Left ventricle myocardium superior (tissue), 1 donor: ENCODE results near the gene LIPF. TPM values are rescaled to one million over a fixed set of nuclear protein-coding genes. Genes with fewer than 3 reads are reported as not detected.
"Not testable (repeated sequence)": the region's sequence is repeated elsewhere in the genome, so short reads cannot be mapped to it uniquely, and the experiment has no call there.

Experiments
- ATAC-seq: fragments of 200-7000 bp; cut with Tn5 transposase; one replicate; pipeline ENCODE4 v1.9.1; 2020; ENCODE audit warnings: mild to moderate bottlenecking, moderate library complexity
- DNase-seq: peaks from one replicate; pipeline ENCODE4 v3.0.0-alpha.2; 2020
- intact Hi-C: fragments of 100-400 bp; cut with micrococcal nuclease; formaldehyde crosslinking; loops from one replicate; pipeline ENCODE4 v1.11.0; 2022
- long read RNA-seq: library from polyadenylated mRNA; unstranded; transcript quantifications from one replicate; pipeline ENCODE4 v2.0.0, GENCODE V29; 2021
- total RNA-seq: library from RNA; stranded (reverse); fragmentation: NEBNext Ultra II Directional; extraction: Animal tissue kit (Norgen Biotek cat#: 25700); gene quantifications from one replicate; pipeline ENCODE4 v1.2.1, GENCODE V29; 2021
- donor health status: DM: no; HTN: yes; CAD: no; lungs with severe emphysema.

Gene LIPF, protein sequence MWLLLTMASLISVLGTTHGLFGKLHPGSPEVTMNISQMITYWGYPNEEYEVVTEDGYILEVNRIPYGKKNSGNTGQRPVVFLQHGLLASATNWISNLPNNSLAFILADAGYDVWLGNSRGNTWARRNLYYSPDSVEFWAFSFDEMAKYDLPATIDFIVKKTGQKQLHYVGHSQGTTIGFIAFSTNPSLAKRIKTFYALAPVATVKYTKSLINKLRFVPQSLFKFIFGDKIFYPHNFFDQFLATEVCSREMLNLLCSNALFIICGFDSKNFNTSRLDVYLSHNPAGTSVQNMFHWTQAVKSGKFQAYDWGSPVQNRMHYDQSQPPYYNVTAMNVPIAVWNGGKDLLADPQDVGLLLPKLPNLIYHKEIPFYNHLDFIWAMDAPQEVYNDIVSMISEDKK
- total RNA-seq = not detected
- long read RNA-seq = 0 reads

DNA sequence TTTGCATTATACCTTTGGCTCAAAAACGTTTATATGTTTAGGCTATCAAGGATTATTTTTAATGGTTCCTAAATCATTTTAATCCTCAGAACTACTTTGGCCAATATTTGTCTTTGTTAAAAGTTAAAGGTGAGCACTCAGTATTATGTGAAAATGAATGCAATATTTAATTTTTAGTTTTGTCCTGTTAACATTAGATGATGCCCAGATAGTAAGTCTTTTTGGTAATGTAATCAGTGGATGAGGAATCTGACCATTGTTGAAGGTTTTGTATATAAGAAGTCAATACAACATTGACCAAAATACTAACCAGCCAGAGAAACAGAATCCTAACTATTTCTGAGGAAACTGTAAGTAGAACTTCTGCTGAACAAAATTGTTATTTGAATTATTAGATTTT, at the start of gene LIPF:
Gene LIPF (plus strand): TSS at position 301 of the 400 bp plus-strand sequence. CDS start 2,856 bp downstream, outside the sequence.
- intact Hi-C loops = no loop called here
- ATAC-seq = no peak
- no peak for DNase-seq

DNA sequence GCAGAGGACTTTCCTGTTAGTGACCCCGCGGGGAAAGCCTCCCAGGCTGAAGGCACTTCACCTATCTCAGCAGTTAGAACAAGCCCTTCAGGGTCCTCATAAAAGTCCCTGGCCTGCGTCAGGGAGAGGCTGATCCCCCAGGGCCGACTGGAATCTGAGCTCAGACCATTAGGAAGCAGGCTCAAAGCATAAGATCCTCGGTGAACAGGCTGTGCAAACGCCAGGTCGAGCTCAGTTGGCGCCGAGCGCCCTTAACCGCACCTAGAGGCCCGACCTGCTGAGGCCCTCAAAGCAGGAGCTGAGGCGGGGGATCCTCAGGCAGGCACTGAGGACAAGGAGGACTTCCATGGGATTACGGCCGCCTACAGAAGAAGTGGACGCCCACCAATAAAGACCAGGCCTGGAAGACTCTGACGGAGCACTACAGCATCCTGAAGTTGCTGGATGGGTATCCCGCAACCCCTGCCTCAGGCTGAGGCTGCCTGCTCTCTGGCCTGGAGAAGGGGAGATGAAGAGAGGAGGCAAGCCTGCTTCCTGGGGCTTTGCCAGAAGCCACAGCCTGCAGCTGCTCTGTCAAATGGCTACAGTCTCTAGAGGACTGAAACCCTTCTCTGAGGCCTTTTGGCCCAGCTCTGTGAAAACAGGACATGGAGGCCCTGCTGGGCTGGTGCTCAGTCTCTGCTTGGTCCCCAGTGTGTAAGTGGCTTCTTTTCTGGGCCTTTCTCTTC, 47.8 kb upstream of the LIPF start:
- peak; percentile 79 for ATAC-seq
- intact Hi-C loops = no loop called here
- peak; percentile 56 for DNase-seq

DNA sequence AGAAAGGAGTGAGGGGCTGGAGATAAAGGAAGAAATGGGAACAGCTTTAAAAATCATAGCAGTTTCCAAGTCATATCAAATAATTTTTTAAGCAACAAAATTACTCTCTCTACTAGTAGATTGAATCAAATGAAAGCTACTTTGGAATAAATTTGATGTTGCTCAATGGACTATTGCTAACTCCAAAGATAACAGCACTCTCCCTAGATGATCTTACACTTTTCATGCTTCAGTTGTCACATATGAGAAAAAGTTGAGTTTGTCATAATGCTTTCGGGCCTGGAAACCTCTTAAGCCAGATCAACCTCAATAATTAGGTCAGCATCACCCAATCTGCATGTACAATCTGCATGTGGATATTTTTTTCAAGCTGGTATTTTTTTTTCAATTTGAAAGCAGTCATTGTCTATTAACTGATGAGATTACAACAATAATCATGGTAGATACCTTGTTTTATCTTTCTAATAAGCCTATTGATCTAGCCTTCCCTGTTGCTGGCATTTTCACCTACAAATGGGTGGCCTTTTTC, 46.4 kb upstream of the LIPF start:
- DNase-seq (no peak), ATAC-seq (no peak)
- intact Hi-C loops = no loop called here

DNA sequence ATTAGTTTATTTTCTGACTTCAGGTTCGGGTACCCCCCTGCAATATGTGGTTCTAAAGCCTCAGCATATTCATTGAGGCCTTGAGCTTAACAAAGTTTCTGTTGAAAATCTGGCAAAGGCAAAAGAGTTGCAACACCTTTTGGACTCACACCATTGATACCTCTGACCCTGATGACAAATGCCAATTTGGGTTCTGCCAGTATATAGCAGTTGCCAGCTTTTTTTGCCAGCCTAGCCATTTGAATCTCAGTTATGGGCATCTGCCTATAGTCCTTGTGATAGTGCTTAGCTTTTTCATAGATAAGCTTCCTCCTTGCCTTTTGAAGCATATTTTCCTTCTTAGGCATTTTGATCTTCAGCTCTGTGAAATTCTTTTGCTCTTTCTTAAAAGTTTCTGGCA, 45.7 kb upstream of the LIPF start:
- intact Hi-C loops = no loop called here
- DNase-seq (no peak), ATAC-seq (no peak)

DNA sequence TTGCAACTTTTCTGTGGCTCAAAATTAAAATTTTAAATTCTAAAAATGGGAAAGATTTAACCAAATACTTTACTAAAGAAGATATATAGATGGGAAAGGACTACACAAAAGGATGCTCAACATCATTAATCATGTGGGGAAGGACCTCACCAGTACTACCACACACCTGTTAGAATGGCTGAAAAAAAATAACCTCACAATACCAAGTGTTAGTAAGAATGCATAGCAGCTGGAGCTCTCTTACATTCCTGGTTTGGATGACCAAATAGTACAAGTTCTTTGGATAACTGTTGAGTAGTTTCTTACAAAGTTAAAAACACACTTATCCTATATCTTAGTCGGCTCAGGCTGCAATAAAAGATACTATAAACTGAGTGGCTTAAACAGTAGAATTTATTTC, 43.8 kb upstream of the LIPF start:
- DNase-seq (no peak), ATAC-seq (no peak)
- intact Hi-C loops = no loop called here

DNA sequence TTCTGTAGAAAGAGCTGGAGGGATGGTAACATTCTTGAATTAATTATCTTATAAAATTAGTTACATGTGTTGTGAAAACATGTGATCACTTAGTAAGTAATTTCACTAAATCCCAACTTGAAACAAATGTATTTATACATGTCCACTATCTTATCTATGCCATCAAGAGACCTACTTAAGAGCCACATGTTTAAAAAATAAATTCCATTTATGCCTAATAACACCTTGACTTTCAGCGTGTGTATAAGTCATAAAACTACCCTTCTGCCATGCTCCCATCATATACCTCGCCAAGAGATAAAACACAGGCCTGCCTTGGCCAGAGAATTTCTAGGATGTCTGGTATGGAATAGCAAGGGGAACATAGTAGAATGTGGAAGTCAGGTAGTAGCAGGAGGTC, 40.4 kb upstream of the LIPF start:
- intact Hi-C loops = no loop called here
- ATAC-seq (no peak), DNase-seq (no peak)

DNA sequence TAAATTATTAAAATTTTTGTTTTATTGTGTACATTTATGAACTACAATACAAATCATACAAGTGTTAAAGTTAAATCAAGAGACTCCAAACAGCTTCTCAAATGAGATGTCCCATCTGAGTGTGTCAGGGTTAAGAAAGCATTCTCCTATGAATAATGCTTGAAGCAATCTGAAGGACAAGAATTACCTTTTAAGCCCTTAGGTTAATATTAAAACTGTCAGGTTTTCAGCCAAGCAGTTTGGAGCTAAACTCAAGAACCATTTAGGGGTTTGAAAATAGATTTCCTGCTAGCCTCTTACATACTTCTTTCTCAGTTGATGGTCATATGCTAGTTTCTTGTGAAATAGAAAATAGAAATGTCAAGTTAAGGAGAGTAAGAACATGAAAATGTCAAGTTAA, 39.4 kb upstream of the LIPF start:
- DNase-seq (no peak), ATAC-seq (no peak)
- intact Hi-C loops = no loop called here

DNA sequence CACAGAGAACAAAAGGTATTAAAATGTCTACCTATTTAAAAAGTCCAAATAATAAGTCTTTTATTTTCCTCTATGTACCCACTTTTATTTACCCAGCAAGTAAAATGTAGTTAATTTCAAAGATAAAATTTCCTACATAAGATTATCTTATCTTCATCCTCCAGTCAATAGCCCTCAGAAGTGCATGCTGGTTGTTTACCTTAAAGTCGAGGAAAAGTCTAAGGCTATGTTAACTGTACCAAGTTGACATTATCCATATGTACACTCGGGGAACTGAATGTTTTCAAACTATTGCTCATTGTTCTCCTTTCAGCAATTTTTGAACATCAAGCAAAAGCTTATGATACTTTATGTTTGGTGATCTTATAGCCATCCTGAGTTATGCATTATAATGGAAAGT, 24.1 kb upstream of the LIPF start:
- intact Hi-C loops = no loop called here
- ATAC-seq (no peak), DNase-seq (no peak)

DNA sequence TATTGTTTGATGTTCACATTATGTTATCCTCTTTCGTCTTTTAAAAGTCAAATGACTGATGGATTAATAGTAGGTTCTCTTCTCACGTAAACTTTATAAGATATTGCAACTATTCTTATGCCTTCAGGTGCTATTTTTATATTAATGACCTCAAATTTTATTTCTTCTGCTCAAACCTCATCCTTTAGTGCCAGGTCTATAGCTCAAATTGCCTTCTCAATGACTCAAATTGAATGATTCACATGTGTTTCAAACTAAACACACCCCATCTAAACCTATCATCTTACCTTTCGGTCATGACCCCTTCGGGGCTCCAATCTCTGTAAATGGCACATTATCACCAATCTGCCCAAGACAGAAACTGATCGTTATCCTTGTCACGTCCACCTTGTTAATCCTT, 22.0 kb upstream of the LIPF start:
- no peak for DNase-seq
- ATAC-seq = no peak
- intact Hi-C loops = no loop called here

DNA sequence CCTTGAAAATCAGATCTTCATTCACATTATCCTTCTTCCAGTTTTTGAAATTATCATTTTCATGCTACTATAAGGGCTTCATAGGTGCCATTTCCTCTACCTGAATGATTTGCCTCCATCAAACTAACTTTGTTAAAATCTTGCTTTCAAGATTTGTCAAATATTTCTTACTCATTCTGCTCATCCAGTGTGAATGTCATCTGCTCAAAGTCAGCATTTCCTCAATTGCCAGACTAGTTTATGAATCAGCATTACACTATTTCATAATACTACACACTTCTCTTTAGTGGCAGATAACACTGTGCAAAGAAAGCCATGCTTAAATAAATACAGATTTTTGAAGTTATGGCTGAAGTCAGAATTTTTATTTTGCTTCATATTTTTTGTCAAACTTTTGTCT, 21.3 kb upstream of the LIPF start:
- DNase-seq (no peak), ATAC-seq (no peak)
- intact Hi-C loops = no loop called here

DNA sequence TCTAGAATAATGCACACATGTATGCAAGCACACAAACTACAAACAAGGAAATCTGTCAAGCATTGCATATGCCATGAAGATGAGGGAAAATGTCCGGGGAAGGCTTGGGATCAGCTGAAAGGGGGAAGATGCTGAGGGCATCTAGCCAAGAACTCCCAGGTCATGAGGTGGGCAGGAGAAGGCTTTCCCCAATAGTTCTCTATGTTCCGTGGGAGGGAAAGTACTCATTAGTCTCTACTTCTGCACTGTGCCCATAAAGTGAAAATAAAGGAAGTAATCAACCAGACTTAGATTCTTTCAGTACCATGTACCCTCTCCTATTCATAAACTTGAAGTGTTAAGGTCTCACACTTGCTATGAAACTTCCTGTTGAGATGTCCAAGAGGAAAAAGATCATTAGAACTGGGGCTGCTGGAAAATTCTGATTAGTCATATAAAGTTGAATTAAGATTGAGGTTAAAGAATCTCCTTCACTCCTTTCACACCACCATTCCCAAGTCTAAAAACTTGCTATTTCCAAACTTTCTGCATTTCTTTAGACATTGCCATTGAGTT, 17.1 kb upstream of the LIPF start:
- no peak for ATAC-seq
- intact Hi-C loops = no loop called here
- no peak for DNase-seq

DNA sequence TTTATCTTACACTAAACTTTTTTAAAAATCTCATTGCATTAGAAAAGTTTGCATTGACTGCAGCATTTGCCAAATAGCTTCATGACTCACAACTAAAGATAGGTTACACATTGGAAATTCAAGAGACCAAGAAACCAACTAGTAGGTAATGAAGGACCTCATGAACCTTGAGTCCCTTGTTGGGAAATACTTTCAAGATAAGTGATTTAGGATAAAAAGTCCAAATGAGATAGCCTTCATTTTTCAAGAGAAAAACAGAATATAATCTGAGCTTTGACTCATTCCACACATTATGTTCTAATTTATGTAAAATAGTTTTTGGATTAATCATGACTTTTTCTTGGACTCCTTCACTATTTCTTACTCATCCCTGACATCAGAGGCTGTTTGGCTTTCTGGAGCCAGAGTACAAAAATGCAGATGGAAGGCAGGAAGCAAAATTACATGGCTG, 13.1 kb upstream of the LIPF start:
- ATAC-seq (no peak), DNase-seq (no peak)
- intact Hi-C loops = no loop called here

DNA sequence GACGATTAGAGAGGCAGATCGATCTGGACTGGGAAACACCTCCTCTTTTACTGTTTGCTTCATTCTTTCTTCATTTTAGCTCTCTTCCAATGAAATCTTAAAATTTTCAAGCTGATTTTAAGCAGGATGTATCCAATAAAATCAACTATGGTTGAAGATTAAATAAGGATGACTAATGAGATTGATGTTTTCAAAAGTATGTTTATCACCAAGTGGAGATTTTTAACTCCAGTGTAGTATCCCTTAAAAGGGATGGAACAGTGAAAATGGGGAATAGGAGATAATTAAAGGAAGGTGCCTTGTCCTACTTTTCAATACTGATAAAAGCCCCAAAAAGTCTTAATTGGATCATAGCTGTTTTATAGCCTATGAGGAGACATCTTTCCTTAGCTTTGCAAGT, 11.6 kb upstream of the LIPF start:
- intact Hi-C loops = no loop called here
- no peak for ATAC-seq

DNA sequence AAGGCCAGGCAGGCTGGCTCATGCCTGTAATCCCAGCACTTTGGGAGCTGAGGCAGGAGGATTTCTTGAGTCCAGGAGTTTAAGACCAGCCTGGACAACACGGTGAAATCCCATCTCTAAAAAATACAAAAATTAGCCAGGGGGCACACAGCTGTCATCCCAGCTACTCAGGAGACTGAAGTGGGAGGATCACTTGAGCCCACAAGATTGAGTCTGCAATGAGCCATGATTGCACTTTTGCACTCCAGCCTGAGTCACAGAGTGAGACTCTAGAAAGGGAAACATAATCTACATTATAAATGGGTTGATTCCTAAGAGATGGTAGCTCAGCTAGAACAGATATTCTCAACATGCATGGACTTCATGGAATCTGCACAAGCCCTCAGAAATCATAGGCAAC, 6.3 kb upstream of the LIPF start:
- ATAC-seq (no peak), DNase-seq (no peak)
- intact Hi-C loops = no loop called here

More for the DNA sequence above, 11.6 kb upstream of the LIPF start:
- DNase-seq = no peak

DNA sequence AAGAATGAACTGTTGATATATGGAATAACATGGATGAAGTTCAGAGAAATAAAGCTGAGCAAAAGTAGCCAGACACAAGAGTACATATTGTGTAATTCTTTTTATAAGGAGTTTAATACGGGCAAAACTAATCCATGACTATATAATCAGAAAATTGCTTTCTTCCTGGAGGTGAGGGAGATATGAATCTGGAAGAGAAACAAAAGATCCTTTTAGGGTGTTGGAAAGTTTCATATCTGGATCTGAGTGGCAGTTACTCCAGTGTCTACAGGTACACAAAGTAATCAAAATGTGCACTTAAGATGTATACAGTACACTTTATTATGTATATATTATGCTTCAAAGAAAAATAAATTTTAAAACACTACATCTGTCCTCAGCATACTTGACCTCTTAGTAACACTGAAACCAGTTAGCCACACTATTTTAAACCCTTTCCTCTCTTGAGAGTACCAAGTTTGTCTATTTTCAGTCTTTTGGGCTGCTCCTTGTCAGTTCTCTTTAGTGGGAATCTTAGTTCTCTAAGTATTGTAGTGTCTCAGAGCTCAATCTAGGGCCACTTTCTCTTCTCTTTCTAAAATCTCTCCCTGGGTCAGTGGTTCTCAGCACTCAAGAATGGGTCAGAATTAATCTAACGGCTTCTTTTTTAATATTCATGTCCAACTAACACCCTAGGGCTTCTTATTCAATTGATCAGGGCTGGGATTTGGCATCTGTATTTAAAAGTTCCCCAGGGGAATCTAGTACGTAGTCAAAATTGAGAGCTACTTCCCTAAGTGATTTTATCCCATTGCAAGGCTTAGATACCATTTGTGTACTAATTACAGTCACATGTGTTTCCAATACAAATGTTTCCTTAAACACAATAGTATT, 4.3 kb upstream of the LIPF start:
- DNase-seq (no peak), ATAC-seq (no peak)
- intact Hi-C loops = no loop called here

DNA sequence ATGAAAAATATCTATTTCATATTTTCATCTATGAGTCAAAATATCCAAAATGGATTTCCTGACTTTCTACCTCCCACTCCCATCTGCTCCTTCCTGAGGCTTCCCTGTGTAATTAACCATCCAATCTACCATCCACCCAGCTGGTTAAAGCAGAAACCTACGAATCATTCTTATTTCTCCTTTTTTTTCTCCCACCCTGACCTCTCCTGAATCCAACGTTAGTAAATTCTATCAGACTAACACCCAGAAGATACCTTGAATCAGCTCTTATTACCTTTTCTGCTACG, 3.7 kb upstream of the LIPF start:
- intact Hi-C loops = no loop called here
- ATAC-seq (no peak), DNase-seq (no peak)

DNA sequence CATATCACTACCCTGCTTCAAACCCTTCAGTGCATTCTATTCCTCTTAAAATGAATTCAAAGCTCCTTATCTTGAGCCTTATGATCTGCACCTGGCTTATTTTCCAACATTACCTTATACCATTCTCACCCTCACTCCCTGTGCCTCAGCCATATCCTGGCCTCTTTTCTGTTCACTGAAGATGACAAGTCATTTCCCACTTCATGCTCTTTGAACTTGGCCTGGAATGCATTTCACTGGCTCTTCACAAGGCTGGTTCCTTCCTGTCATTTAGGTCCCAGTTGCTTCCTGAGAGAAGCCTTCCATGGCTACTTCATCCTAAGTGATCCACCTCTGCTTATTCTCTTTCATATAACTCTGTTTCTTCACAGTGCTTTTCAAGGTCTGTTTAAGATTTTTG, 3.2 kb upstream of the LIPF start:
- intact Hi-C loops = no loop called here
- ATAC-seq = no peak
- DNase-seq = no peak

DNA sequence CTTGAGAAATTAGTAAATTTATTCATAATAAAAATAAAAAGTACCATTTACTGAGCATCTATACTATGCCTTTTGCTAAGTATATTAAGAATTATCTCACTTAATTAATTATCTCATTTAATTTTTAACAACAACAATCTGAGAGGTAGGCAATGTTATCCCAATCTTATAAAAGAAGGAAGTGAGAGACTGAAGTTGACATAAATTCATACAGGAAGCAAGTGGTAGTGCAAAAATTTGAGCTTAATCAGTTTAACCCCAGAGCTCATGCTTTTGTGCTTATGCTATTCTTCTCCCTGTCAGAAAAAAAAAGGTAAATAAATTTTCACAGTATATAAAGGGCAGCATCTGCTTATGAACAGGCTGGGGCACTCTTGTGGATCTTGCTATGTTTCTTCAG, 2.7 kb upstream of the LIPF start:
- ATAC-seq (no peak), DNase-seq (no peak)
- intact Hi-C loops = no loop called here

DNA sequence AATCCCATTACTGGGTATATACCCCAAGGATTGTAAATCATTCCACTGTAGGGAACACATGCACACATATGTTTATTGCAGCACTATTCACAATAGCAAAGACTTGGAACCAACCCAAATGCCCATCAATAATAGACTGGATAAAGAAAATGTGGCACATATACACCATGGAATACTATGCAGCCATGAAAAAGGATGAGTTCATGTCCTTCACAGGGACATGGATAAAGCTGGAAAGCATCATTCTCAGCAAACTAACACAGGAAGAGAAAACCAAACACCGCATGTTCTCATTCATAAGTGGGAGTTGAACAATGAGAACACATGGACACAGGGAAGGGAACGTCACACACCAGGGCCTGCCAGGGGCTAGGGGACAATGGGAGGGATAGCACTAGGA, 1.1 kb upstream of the LIPF start:
- ATAC-seq, intact Hi-C loops, DNase-seq: not testable (repeated sequence)

DNA sequence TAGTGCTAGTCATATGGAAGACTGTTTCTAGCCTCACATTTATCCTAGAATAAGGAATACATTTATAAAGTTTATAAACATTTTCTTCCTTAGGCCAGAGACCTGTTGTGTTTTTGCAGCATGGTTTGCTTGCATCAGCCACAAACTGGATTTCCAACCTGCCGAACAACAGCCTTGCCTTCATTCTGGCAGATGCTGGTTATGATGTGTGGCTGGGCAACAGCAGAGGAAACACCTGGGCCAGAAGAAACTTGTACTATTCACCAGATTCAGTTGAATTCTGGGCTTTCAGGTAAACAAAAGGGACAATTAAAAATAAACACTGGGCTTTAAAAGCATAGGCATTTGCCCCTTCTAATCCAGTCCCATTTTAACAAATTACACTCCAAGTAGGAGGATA, 4.2 kb downstream of the LIPF start:
- no peak for ATAC-seq
- no peak for DNase-seq
- intact Hi-C loops = no loop called here
